Left lung (tissue), 10 donors: ENCODE results near the gene ZBTB20. TPM values are rescaled to one million over a fixed set of nuclear protein-coding genes. Genes with fewer than 3 reads are reported as not detected.

Experiments
- ATAC-seq: fragments of 200-7000 bp; cut with Tn5 transposase; one replicate; pipeline ENCODE4 v1.9.1; 2020; ENCODE audit warnings: moderate library complexity
- DNase-seq, 4 donors: peaks; one replicate each; pipeline ENCODE4 v3.0.0-alpha.2; 2013 to 2020
- H3K27ac ChIP-seq, 2 donors: fragments of 200-600 bp; sonication (generic) in 1 of 2; one replicate each; pipeline versions ENCODE4 v1.5.0 to v1.8.0; 2020 to 2021
- H3K27me3 ChIP-seq, 2 donors: fragments of 200-600 bp; sonication (generic) in 1 of 2; one replicate each; pipeline versions ENCODE4 v1.5.0 to v1.8.0; 2020 to 2021
- H3K36me3 ChIP-seq, 2 donors: fragments of 200-600 bp; sonication (generic) in 1 of 2; one replicate each; pipeline versions ENCODE4 v1.5.0 to v1.8.0; 2020 to 2021
- H3K4me1 ChIP-seq, 2 donors: fragments of 200-600 bp; one replicate each; pipeline ENCODE4 v1.8.0; 2021
- H3K4me3 ChIP-seq, 2 donors: fragments of 200-600 bp; sonication (generic) in 1 of 2; one replicate each; pipeline versions ENCODE4 v1.5.0 to v1.8.0; 2020 to 2021; ENCODE audit warnings: mild to moderate bottlenecking in 1 of 2
- H3K9me3 ChIP-seq, 2 donors: fragments of 200-600 bp; sonication (generic) in 1 of 2; one replicate each; pipeline versions ENCODE4 v1.5.0 to v1.8.0; 2020 to 2021
- CTCF ChIP-seq, 2 donors: fragments of 200-600 bp; sonication (generic) in 1 of 2; IDR thresholded peaks; one replicate each; pipeline versions ENCODE4 v1.5.0 to v1.8.0; 2021; ENCODE audit warnings: antibody characterized with exemption in 2 of 2
- intact Hi-C, 2 donors: fragments of 100-400 bp; cut with DNase I; formaldehyde crosslinking; loops; one replicate each; pipeline versions ENCODE4 v1.11.2 to v1.14.2; 2022
- polyA plus RNA-seq, 6 donors: library from polyadenylated mRNA; unstranded; fragments of 120-200 nt; gene quantifications; one replicate each; pipeline ENCODE4 v1.2.1, GENCODE V29; 2013; ENCODE audit not compliant: insufficient read length in 6 of 6
- total RNA-seq, 2 donors: library from RNA; stranded (reverse); fragmentation: NEBNext Ultra II Directional; extraction: Animal tissue kit (Norgen Biotek cat#: 25700); gene quantifications; one replicate each; pipeline ENCODE4 v1.2.1, GENCODE V29; 2021
- donor health status: DM: no; HTN: yes; CAD: no.
- donor health status: DM: no; HTN: no; CAD: no.

Gene ZBTB20
- total and polyA plus RNA-seq, 8 donors = 1.1 to 63.5 (median 6.0) TPM

- DNase-seq = peak in 2 of 4 donors; percentile 22 to 24
- H3K27ac ChIP-seq = peak overlapping the region; percentile 62 to 74
- intact Hi-C loops = loop anchor here in 1 of 2 donors (10.0 kb wide), 2 partner anchors 45 to 265 kb away; partner anchors contain the start of gene ZBTB20
Measured at GRCh38 chr3:115099134-115099985, 47.7 kb downstream of the ZBTB20 start.

GRCh38 chr3:115098354-115099073 lies 48.6 kb downstream of the ZBTB20 start:
- Histone ChIP-seq H3K4me1 (peaks cover 5 to 41% of the 10 kb centered on the region in 2 donors), H3K4me3 (peak overlapping the region in 1 of 2 donors; percentile 31), H3K27ac (peak overlapping the region; percentile 62 to 74), H3K27me3 (no peaks in the 10 kb centered on the region), H3K9me3 (no peaks in the 10 kb centered on the region), H3K36me3 (no peaks in the 10 kb centered on the region)
- DNase-seq (peak in 1 of 4 donors; percentile 12), ATAC-seq (no peak)
- intact Hi-C loops = loop anchor here in 1 of 2 donors (10.0 kb wide), 2 partner anchors 46 to 264 kb away; partner anchors contain the start of gene ZBTB20
- TF ChIP-seq CTCF (IDR thresholded peaks at IDR 0.05) = no peak

More at GRCh38 chr3:115099134-115099985, 47.7 kb downstream of the ZBTB20 start:
- peak; percentile 53 for ATAC-seq
- Histone ChIP-seq H3K4me1 (peaks cover 5 to 41% of the 10 kb centered on the region in 2 donors), H3K4me3 (peak overlapping the region; percentile 14 to 31), H3K36me3 (no peaks in the 10 kb centered on the region), H3K27me3 (no peaks in the 10 kb centered on the region), H3K9me3 (no peaks in the 10 kb centered on the region)
- TF ChIP-seq CTCF (IDR thresholded peaks at IDR 0.05) = no peak

GRCh38 chr3:115095236-115095635 lies 51.9 kb downstream of the ZBTB20 start:
- no peak for ATAC-seq
- intact Hi-C loops = loop anchor here in 1 of 2 donors (10.0 kb wide), 2 partner anchors 50 to 260 kb away; partner anchors contain the start of gene ZBTB20
- no peak overlapping the region for H3K27ac ChIP-seq

GRCh38 chr3:115092220-115092791 lies 54.8 kb downstream of the ZBTB20 start:
- no peak overlapping the region for H3K4me3 ChIP-seq
- H3K36me3 ChIP-seq = no peaks in the 10 kb centered on the region
- peak; percentile 40 to 54 for TF ChIP-seq CTCF (IDR thresholded peaks at IDR 0.05)
- no peaks in the 10 kb centered on the region for H3K9me3 ChIP-seq
- H3K4me1 ChIP-seq = peaks cover under 1 to 10% of the 10 kb centered on the region in 2 donors
- no peak overlapping the region for H3K27ac ChIP-seq
- intact Hi-C loops = loop anchor here in 1 of 2 donors (10.0 kb wide), 2 partner anchors 52 to 258 kb away; partner anchors contain the start of gene ZBTB20
- H3K27me3 ChIP-seq = no peaks in the 10 kb centered on the region
- ATAC-seq (peak; percentile 99), DNase-seq (peak in 3 of 4 donors; percentile 33 to 72 (median 58))

More at GRCh38 chr3:115095236-115095635, 51.9 kb downstream of the ZBTB20 start:
- H3K36me3 ChIP-seq = no peaks in the 10 kb centered on the region
- DNase-seq = no peak
- H3K27me3 ChIP-seq = no peaks in the 10 kb centered on the region
- H3K4me1 ChIP-seq = peaks cover 5 to 30% of the 10 kb centered on the region in 2 donors
- no peaks in the 10 kb centered on the region for H3K9me3 ChIP-seq
- no peak overlapping the region for H3K4me3 ChIP-seq
- no peak for TF ChIP-seq CTCF (IDR thresholded peaks at IDR 0.05)
